HG03442 (cell line): ENCODE measurements around the gene EPHA3.

Experiments
- ATAC-seq: cut with Tn5 transposase; IDR thresholded peaks from one replicate; pipeline ENCODE4 v1.9.1; 2021; ENCODE audit warnings: mild to moderate bottlenecking, moderate library complexity; ENCODE audit not compliant: unreplicated experiment

Gene EPHA3

GRCh38 chr3:89223188-89223587 is 115.8 kb downstream of the EPHA3 start:
- ATAC-seq, result no peak

GRCh38 chr3:89227218-89227617 is 119.8 kb downstream of the EPHA3 start:
- no peak for ATAC-seq

DNA sequence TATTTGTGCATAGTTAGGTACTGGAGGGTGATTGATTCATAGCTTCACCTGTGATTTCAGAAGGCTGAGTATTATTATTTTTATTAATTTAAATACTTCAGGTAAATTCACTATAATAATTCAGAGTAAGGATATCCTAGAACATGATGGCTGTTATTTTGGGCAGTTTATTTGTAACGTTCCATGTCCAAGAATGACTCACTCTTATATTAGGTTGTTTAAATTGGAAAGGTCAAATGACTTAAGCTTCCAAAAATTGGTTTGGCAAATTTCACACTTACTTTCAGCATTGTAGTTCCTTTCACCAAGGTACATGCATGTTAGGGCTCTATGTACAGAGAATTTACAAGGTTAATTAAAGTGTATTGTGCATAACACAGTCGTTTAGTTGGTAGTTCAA is 120.2 kb downstream of the EPHA3 start:
- no peak for ATAC-seq

DNA sequence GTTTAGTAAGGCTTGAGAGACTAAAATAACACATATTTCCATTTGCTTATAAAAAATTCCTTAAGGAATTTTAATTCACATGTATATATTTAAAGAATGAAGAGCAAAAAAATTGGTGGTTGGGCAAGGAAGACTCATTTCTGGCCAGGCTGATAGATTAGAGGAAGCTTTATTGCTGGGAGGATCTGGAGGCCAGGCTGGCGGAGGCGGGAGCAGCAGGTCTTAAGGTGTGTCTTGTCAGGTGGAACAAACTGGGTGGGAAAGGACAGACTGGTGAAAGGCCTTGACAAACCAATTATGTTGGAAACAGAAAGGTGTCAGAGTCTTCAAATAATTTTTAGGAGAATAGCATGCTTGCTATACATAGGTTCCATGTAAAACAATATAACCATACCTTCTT is 124.7 kb downstream of the EPHA3 start:
- no peak for ATAC-seq

GRCh38 chr3:89234620-89235019 is 127.2 kb downstream of the EPHA3 start:
- ATAC-seq, result no peak

GRCh38 chr3:89238846-89239245 is 131.4 kb downstream of the EPHA3 start:
- ATAC-seq, result no peak

- no peak for ATAC-seq
Observed at GRCh38 chr3:89239774-89240173, 132.4 kb downstream of the EPHA3 start.

GRCh38 chr3:89245612-89246011 is 138.2 kb downstream of the EPHA3 start:
- no peak for ATAC-seq

DNA sequence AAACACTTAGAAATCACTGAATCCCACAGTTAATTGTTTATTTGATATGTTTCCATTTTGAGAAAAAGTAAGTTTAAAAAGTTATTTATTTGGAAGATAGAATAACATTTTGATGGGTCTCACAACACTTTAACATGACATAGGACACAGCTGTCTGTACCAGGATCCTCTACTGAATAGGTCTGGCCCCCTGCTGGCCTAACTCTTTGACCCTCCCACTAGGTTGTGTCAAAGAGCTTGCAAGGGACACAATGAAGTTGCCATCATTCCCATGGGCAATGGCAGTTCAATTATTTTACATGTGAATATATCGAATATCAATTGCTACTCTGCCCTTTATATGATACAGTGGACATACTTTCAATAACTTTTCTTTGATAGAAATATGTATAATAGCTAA is 138.9 kb downstream of the EPHA3 start:
- ATAC-seq, result no peak

DNA sequence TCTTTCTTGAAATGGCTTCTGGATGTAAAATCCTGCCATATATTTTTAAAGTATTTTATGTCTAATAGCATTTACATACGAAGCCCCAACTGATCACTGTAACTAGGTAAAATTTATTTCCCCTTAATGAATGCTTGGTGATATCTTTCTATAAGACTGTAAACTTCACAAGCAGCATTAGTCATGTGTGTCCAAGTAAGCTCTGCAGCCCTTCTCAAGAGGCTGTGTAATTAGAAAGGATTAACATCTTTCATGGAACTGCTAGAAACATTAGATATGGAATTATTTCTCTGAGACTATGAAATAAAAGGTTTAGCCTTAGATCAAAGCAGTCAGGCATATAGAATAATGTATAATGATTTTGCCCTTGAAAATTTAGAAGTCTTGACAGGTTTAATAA is 143.3 kb downstream of the EPHA3 start:
- ATAC-seq, result no peak

GRCh38 chr3:89252016-89252415 is 144.6 kb downstream of the EPHA3 start:
- no peak for ATAC-seq

DNA sequence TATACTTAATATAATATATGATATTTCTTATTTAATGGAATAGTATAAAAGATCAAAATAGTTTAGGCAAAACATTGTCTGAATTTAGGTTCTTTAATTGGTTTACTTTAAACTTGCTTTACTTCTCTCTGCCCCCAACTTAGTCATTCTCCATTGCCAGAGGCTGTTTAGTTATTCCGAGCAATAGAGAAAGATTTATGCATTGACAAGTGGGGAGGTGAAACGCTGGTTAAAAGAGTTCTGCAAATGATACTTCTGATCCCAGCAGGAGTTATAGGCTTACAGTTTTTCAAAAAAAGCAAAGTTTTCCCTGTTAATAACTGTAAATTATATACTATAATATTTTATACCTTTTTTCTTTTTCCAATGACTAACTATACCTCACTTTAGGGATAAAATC is 145.4 kb downstream of the EPHA3 start:
- ATAC-seq, result no peak

DNA sequence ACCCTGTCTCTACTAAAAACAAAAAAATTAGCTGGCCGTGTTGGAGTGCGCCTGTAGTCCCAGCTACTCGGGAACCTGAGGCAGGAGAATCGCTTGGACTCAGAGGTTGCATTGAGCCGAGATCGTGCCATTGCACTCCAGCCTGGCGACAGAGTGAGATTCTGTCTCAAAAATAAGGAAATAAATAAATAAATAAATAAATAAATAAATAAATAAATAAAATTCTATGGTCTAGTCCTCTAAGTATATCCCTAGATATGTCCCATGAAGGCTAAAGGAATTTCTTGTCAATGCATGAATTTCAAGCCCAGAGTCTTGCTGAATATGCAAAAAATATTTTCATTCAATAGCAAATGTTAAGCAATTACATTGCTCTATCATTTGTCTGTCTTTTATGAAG is 149.0 kb downstream of the EPHA3 start:
- ATAC-seq, result no peak

GRCh38 chr3:89256882-89257281 is 149.5 kb downstream of the EPHA3 start:
- no peak for ATAC-seq

DNA sequence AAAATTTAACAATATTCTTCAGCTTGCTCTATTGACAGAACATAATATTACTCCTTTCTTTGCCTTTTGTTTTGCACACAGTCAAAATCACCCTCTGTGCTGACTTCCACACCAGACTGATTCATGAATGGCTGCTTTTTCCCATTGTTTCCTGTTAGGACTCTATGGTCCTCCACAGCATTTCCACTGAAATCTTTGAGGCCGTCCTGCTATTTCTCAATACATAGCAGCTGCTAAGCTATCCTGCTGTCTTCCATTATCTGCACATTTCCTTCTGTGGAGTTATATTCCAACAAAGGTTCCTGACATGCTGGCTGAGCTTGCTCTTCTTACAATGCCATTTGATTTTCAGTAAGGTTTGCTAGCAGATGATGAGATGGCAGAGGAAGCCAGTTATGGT is 153.3 kb downstream of the EPHA3 start:
- no peak for ATAC-seq

DNA sequence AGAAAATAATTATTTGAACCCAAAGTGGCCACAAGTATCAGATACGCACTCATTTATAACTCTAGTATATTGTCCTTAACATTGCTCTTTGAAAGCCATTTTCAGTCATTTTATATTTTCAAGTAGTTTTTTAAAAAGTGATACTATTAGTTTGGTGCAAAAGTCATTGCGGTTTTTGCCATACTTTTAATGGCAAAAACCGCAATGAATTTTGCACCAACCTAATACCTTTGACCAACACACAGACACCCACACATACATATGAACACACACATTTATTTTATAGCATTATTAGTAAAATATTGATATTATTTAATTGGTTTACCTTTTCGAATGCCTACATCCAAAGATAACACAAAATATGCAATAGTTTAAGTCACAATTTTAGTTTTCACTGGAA is 154.3 kb downstream of the EPHA3 start:
- no peak for ATAC-seq

- ATAC-seq, result no peak
Observed at GRCh38 chr3:89262309-89262929, 155.0 kb downstream of the EPHA3 start.

DNA sequence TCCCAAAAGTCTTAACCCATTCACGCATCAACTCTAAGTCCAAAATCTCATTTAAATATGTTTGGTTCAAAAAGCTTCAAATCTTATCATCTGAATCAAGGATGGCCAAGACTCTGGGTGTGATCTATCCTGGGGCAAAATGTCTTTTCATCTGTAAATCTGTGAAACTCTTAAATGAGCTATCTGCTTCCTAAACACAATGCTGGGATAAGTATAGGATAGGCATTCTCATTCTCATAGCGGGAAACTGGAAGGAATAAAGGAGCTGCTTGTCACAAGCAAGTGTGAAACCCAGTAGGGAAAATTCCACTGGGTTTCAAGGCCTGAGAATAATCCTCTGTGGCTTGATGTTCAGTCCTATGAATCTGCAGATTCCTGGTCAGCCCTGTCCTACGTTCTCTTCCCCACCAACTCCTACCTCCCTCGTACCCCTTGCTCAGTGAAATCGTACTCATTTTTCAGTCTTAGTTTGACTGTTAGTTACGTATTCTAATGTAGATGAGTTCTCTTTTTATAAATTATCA is 156.7 kb downstream of the EPHA3 start:
- no peak for ATAC-seq

GRCh38 chr3:89266074-89266473 is 158.7 kb downstream of the EPHA3 start:
- no peak for ATAC-seq

DNA sequence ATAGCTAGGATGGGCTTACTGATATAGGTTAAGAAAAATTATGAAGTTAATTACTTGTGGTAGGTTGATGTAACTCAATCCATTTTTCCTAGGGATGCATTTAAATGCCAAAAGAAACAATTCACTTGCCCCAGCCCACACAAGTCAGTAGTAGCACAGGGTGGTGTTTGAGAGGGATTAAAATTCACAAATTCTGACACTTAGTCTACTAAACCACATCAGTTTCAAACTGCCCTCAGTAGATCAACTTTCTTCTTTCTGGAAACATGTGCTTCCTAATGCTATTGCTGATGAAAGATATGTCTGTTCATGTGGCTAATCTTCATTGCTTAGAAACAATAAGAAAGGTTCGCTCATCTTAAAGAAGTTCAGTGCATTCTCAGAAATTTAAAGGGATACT is 160.6 kb downstream of the EPHA3 start:
- ATAC-seq, result no peak

- no peak for ATAC-seq
Observed at GRCh38 chr3:89270201-89270600, 162.8 kb downstream of the EPHA3 start.

GRCh38 chr3:89275001-89275400 is 167.6 kb downstream of the EPHA3 start:
- no peak for ATAC-seq

DNA sequence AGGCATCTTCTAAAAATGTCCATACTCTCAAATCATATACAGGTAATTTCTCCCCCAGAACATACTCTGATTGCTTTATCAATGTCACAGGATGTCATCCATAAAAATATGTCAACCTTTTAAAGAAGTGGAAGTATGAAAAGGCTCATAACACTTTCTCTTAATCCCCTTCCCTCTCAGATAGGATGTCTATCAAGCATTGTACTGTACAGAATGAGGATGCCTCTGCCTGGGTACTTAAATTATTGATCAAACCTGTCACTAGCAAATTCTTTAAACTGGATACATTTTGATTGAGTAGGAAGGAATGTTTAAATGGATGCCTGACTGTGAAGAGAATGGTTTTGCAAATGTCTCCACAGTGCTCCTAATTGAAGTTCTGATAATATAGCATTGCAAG is 168.7 kb downstream of the EPHA3 start:
- ATAC-seq, result no peak
